GM12873 (cell line): ENCODE data around the gene ADAP1.

ENCODE experiments used
- CTCF ChIP-seq: IDR thresholded peaks from 2 replicates; pipeline ENCODE4 v1.5.1; 2012; ENCODE audit warnings: low read depth, mild to moderate bottlenecking, moderate library complexity, low read length, control low read depth; ENCODE audit not compliant: insufficient read depth; ENCODE audit errors: missing control alignments

ADAP1 gene

GRCh38 chr7:916291-916941, 38.1 kb downstream of the ADAP1 start:
- no peak for TF ChIP-seq CTCF

GRCh38 chr7:915291-916218, 38.9 kb downstream of the ADAP1 start:
- no peak for TF ChIP-seq CTCF

- no peak for TF ChIP-seq CTCF
Observed at GRCh38 chr7:914521-915194, 39.8 kb downstream of the ADAP1 start.

GRCh38 chr7:913736-914520, 40.6 kb downstream of the ADAP1 start:
- TF ChIP-seq CTCF = no peak

GRCh38 chr7:911791-912480, 42.5 kb downstream of the ADAP1 start:
- TF ChIP-seq CTCF = no peak

- no peak for TF ChIP-seq CTCF
Observed at GRCh38 chr7:910931-911431, 43.5 kb downstream of the ADAP1 start.
